Right cardiac atrium (tissue), 5 donors: ENCODE data around the gene VAT1L. TPM values are rescaled to one million over a fixed set of nuclear protein-coding genes. Genes with fewer than 3 reads are reported as not detected.

ENCODE experiments used
- ATAC-seq, 2 donors: fragments of 200-7000 bp; cut with Tn5 transposase; one replicate each; pipeline versions ENCODE4 v1.8.0 to v1.9.1; 2020; ENCODE audit warnings: moderate library complexity in 2 of 2, mild to moderate bottlenecking in 1 of 2
- DNase-seq, 3 donors: peaks; one replicate each; pipeline ENCODE4 v3.0.0-alpha.2; 2020
- H3K27ac ChIP-seq: one replicate; pipeline ENCODE4 v1.5.1; 2013; ENCODE audit warnings: mild to moderate bottlenecking, low read length, control low read depth, moderate library complexity
- H3K27me3 ChIP-seq: one replicate; pipeline ENCODE4 v1.6.1; 2013; ENCODE audit not compliant: control insufficient read depth, insufficient read depth
- H3K4me1 ChIP-seq: one replicate; pipeline ENCODE4 v1.6.1; 2013; ENCODE audit warnings: low read length; ENCODE audit not compliant: control insufficient read depth, insufficient read depth
- H3K4me3 ChIP-seq: one replicate; pipeline ENCODE4 v1.5.1; 2013; ENCODE audit warnings: low read length, control low read depth
- H3K9me3 ChIP-seq: one replicate; pipeline ENCODE4 v1.6.1; 2013; ENCODE audit warnings: low read length; ENCODE audit not compliant: control insufficient read depth
- WGBS: extraction: QIAGEN DNeasy Blood & Tissue Kit; methylation state at CpG from one replicate; pipeline ENCODE4 v1.1.7; 2013; 5-methylcytosine and 5-hydroxymethylcytosine counted together
- intact Hi-C, 4 donors: fragments of 100-400 bp; cut with DNase I; formaldehyde crosslinking; loops; one replicate each; pipeline versions ENCODE4 v1.11.0 to v1.14.0; 2022 to 2023
- polyA plus RNA-seq: library from polyadenylated mRNA; stranded (reverse); fragments of 200-250 nt; gene quantifications from one replicate; pipeline ENCODE4 v1.2.3, GENCODE V29; 2013
- total RNA-seq, 4 donors: library from RNA; stranded (reverse); fragmentation: NEBNext Ultra II Directional; extraction: Animal tissue kit (Norgen Biotek cat#: 25700); gene quantifications; one replicate each; pipeline ENCODE4 v1.2.1, GENCODE V29; 2021
- donor health status: healthy with polysubstance abuse.
- donor health status: DM: no; HTN: yes; CAD: no.
- donor health status: DM: no; HTN: no; CAD: no.
- donor health status: DM: no; HTN: yes; CAD: no; lungs with severe emphysema.
- donor health status: DM: yes; HTN: yes; CAD: no.

VAT1L gene
- total and polyA plus RNA-seq, 5 donors: 7.7 to 40.3 (median 14.5) TPM

GRCh38 chr16:77782694-77783093 lies 5.7 kb upstream of the VAT1L start:
- Histone ChIP-seq H3K4me3 (no peak overlapping the region), H3K27ac (no peak overlapping the region), H3K9me3 (no peaks in the 10 kb centered on the region), H3K27me3 (no peaks in the 10 kb centered on the region), H3K4me1 (no peaks in the 10 kb centered on the region)
- ATAC-seq: peak in 1 of 2 donors; percentile 38
- intact Hi-C loops: no loop called here
- DNase-seq: no peak
- 25% methylated on average over 2 of the region's 2 CpGs for WGBS

DNA sequence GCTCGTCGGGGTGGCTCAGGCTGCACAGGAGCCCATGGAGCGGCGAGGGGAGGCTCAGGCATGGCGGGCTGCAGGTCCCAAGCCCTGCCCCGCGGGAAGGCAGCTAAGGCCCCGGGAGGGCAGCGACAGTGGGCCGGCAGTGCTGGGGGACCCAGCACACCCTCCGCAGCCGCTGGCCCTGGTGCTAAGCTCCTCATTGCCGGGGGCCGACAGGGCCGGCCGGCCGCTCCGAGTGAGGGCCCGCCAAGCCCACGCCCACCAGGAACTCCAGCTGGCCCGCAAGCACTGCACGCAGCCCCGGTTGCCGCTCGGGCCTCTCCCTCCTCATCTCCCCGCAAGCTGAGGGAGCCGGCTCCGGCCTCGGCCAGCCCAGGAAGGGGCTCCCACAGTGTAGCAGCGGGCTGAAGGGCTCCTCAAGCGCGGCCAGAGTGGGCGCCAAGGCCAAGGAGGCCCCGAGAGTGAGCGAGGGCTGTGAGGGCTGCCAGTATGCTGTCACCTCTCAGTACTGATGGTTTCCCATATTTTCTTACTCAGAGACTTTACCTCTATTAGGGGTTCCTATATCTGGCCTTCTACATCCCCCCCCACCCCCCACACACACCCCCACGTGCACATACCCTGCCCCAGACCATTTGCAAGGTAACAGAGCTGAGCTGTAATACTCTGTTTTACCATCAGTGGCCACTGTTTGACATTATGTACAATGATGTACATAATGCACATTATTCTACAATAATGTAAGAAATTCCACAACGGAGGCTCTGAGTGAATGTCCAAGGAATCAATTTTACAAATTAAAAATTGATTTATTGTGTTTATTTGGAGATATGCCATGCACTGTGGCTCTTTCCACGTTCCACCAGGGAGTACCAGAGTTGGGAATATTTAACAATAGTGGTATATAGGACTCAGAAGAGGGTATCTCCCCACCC lies 3.7 kb upstream of the VAT1L start:
- Histone ChIP-seq H3K27ac (no peak overlapping the region), H3K27me3 (no peaks in the 10 kb centered on the region), H3K4me1 (no peaks in the 10 kb centered on the region), H3K9me3 (no peaks in the 10 kb centered on the region), H3K4me3 (no peak overlapping the region)
- peak in 1 of 3 donors; percentile 41 for DNase-seq
- ATAC-seq: no peak
- WGBS: 90% methylated on average over 38 of the region's 38 CpGs
- intact Hi-C loops: no loop called here

DNA sequence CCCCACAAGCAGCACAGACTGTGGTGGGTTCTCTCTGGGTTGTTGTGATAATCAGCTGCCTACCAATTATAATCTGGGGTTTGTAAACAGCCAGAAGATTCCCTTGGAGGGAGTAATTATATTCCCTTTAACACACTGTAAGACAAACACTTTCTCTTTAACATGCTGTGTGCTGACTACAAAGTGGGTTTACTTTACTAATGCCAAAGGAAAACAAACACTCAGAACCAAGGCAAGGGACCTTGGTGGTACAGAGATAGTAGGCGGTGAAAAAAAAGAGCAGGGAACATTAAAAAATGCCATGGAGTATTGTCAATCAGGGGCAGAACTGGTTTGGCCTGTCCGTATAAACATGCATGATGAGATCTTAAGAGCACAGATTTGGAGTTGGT lies 3.0 kb upstream of the VAT1L start:
- H3K9me3 ChIP-seq: no peaks in the 10 kb centered on the region
- H3K4me3 ChIP-seq: no peak overlapping the region
- no peaks in the 10 kb centered on the region for H3K4me1 ChIP-seq
- 85% methylated on average over 2 of the region's 2 CpGs for WGBS
- no peaks in the 10 kb centered on the region for H3K27me3 ChIP-seq
- DNase-seq (no peak), ATAC-seq (no peak)
- intact Hi-C loops: no loop called here
- no peak overlapping the region for H3K27ac ChIP-seq

GRCh38 chr16:77786186-77786847 lies 2.0 kb upstream of the VAT1L start:
- WGBS: 43% methylated on average over 5 of the region's 5 CpGs
- no peak for DNase-seq
- Histone ChIP-seq H3K4me1 (no peaks in the 10 kb centered on the region), H3K4me3 (no peak overlapping the region), H3K27ac (no peak overlapping the region), H3K27me3 (no peaks in the 10 kb centered on the region), H3K9me3 (no peaks in the 10 kb centered on the region)
- intact Hi-C loops: no loop called here
- no peak for ATAC-seq

- H3K27ac ChIP-seq: no peak overlapping the region
- DNase-seq: no peak
- intact Hi-C loops: no loop called here
- ATAC-seq: no peak
- H3K9me3 ChIP-seq: no peaks in the 10 kb centered on the region
- no peaks in the 10 kb centered on the region for H3K27me3 ChIP-seq
- no peak overlapping the region for H3K4me3 ChIP-seq
- 57% methylated on average over 2 of the region's 2 CpGs for WGBS
- H3K4me1 ChIP-seq: no peaks in the 10 kb centered on the region
Observed at GRCh38 chr16:77787452-77787851, 912 bp upstream of the VAT1L start.

- ATAC-seq (peak in 1 of 2 donors; percentile 17), DNase-seq (no peak)
- Histone ChIP-seq H3K27ac (no peak overlapping the region), H3K27me3 (no peaks in the 10 kb centered on the region), H3K4me3 (peak overlapping the region; percentile 34), H3K4me1 (no peaks in the 10 kb centered on the region), H3K9me3 (no peaks in the 10 kb centered on the region)
- intact Hi-C loops: no loop called here
- 7% methylated on average over 34 of the region's 34 CpGs for WGBS
Observed at GRCh38 chr16:77789085-77790008, 983 bp downstream of the VAT1L start.

DNA sequence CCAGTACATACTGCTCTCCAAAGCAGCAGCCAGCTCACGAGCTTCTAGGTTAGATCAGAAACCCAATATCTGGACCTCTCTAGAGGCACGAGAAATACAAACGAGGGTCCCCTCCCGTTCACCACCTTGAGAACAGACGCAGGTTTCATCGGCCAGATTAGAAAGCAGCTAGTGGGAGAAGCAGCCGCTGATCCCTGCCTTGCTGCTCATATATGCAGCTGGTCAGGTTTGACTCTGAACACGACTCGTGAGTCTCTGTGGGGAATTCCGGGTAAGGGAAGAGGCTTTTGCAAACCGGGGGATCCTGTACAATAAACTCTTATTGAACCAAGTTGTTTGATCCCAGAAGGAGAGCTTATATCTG lies 1.6 kb downstream of the VAT1L start:
- DNase-seq (no peak), ATAC-seq (no peak)
- no peaks in the 10 kb centered on the region for H3K9me3 ChIP-seq
- H3K4me1 ChIP-seq: no peaks in the 10 kb centered on the region
- no peaks in the 10 kb centered on the region for H3K27me3 ChIP-seq
- 26% methylated on average over 11 of the region's 11 CpGs for WGBS
- intact Hi-C loops: no loop called here
- H3K27ac ChIP-seq: no peak overlapping the region
- no peak overlapping the region for H3K4me3 ChIP-seq

DNA sequence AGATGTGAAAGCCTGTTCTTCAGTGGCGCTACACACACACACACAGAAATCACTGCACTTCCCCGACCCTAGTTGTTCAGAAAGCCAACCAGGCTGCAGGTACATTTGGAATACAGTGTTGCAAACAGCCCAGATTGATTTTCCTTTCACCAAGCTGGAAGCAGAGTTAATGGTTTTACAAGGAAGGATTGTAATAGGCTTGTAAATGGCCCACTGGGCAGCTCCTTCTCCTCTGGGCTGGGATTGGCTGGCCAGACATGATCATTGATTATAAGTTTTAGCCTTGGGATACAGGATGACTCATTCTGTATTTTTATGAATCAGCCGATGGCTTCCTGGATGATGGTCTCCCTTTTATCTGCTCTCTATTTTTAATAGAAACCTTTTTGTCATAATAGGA lies 2.5 kb downstream of the VAT1L start:
- no peaks in the 10 kb centered on the region for H3K9me3 ChIP-seq
- 77% methylated on average over 3 of the region's 3 CpGs for WGBS
- intact Hi-C loops: no loop called here
- DNase-seq (no peak), ATAC-seq (no peak)
- H3K27me3 ChIP-seq: no peaks in the 10 kb centered on the region
- H3K4me1 ChIP-seq: no peaks in the 10 kb centered on the region
- H3K27ac ChIP-seq: no peak overlapping the region
- no peak overlapping the region for H3K4me3 ChIP-seq

- Histone ChIP-seq H3K9me3 (no peaks in the 10 kb centered on the region), H3K27me3 (no peaks in the 10 kb centered on the region), H3K27ac (no peak overlapping the region), H3K4me3 (no peak overlapping the region), H3K4me1 (no peaks in the 10 kb centered on the region)
- ATAC-seq (no peak), DNase-seq (no peak)
- 69% methylated on average over 2 of the region's 2 CpGs for WGBS
- intact Hi-C loops: no loop called here
Observed at GRCh38 chr16:77793417-77793816, 5.1 kb downstream of the VAT1L start.

- 88% methylated on average over 3 of the region's 3 CpGs for WGBS
- intact Hi-C loops: no loop called here
- H3K4me3 ChIP-seq: no peak overlapping the region
- H3K27me3 ChIP-seq: no peaks in the 10 kb centered on the region
- DNase-seq (no peak), ATAC-seq (no peak)
- H3K9me3 ChIP-seq: no peaks in the 10 kb centered on the region
- H3K4me1 ChIP-seq: no peaks in the 10 kb centered on the region
- no peak overlapping the region for H3K27ac ChIP-seq
Observed at GRCh38 chr16:77794586-77794985, 6.2 kb downstream of the VAT1L start.

GRCh38 chr16:77801817-77802216 lies 13.5 kb downstream of the VAT1L start:
- Histone ChIP-seq H3K4me3 (no peak overlapping the region), H3K9me3 (no peaks in the 10 kb centered on the region), H3K4me1 (no peaks in the 10 kb centered on the region), H3K27me3 (no peaks in the 10 kb centered on the region), H3K27ac (no peak overlapping the region)
- intact Hi-C loops: no loop called here
- WGBS: 85% methylated on average over 8 of the region's 8 CpGs
- ATAC-seq: no peak
- no peak for DNase-seq
